DND-41 (cell line): ENCODE results near the gene ABLIM1.

Source experiments
- EZH2 ChIP-seq: IDR thresholded peaks from 3 replicates; pipeline ENCODE4 v1.6.1; 2012; ENCODE audit warnings: borderline replicate concordance, low read depth, mild to moderate bottlenecking, moderate library complexity, low read length, inconsistent platforms; ENCODE audit not compliant: severe bottlenecking
- TF ChIP-seq, protein P1 (sequence below): IDR thresholded peaks from 2 replicates; pipeline ENCODE4 v1.5.1; 2012; ENCODE audit warnings: borderline replicate concordance, low read length, moderate library complexity, mild to moderate bottlenecking; ENCODE audit not compliant: poor library complexity, severe bottlenecking; ENCODE audit errors: extremely low read depth

DNA sequence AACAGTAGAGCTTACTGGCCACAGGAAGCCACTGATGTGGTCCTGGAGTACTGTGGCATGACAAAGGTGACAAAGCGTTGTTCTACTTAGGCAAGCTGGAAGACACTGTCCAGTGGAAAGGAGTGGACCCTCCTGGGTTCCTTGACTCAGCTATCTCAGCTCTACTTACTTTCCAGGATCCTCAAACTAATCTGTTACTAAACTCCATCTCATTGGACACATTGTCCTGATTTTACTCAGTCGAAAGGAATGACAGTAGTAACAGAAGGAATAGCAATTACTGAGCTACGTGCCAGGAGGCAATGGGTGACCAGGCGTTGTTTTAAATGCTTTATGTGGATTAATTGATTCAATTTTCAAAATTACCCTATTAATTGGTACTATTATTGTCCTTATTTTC lies 41.6 kb downstream of the ABLIM1 start:
- TF ChIP-seq, protein P1, sequence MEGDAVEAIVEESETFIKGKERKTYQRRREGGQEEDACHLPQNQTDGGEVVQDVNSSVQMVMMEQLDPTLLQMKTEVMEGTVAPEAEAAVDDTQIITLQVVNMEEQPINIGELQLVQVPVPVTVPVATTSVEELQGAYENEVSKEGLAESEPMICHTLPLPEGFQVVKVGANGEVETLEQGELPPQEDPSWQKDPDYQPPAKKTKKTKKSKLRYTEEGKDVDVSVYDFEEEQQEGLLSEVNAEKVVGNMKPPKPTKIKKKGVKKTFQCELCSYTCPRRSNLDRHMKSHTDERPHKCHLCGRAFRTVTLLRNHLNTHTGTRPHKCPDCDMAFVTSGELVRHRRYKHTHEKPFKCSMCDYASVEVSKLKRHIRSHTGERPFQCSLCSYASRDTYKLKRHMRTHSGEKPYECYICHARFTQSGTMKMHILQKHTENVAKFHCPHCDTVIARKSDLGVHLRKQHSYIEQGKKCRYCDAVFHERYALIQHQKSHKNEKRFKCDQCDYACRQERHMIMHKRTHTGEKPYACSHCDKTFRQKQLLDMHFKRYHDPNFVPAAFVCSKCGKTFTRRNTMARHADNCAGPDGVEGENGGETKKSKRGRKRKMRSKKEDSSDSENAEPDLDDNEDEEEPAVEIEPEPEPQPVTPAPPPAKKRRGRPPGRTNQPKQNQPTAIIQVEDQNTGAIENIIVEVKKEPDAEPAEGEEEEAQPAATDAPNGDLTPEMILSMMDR: no peak
- TF ChIP-seq EZH2: no peak
